ENCODE data around the gene ORAI3.

GRCh38 chr16:30949650-30950515 lies 1.0 kb downstream of the ORAI3 start:
- TF ChIP-seq CTCF (IDR thresholded peaks at IDR 0.05) = no peak
- TF ChIP-seq POLR2A (IDR thresholded peaks at IDR 0.05) = peak; percentile 47
